Liver (tissue), 9 donors: ENCODE results near the gene SP7. TPM values are rescaled to one million over a fixed set of nuclear protein-coding genes. Genes with fewer than 3 reads are reported as not detected.

Experiments used
- DNase-seq: peaks from one replicate; pipeline ENCODE4 v3.0.0-alpha.2; 2017; ENCODE audit warnings: low spot score
- H3K27ac ChIP-seq, 2 donors: one replicate each; pipeline ENCODE4 v1.7.0; 2013; ENCODE audit warnings: inconsistent platforms in 2 of 2, low read length in 2 of 2, control low read depth in 1 of 2, low read depth in 1 of 2, mild to moderate bottlenecking in 1 of 2
- H3K27me3 ChIP-seq, 4 donors: one replicate each; pipeline versions ENCODE4 v1.6.1 to v1.7.0; 2013; ENCODE audit warnings: low read length in 3 of 4, inconsistent platforms in 1 of 4, mild to moderate bottlenecking in 1 of 4, moderate library complexity in 1 of 4; ENCODE audit not compliant: control insufficient read depth in 4 of 4, insufficient read depth in 4 of 4
- H3K36me3 ChIP-seq, 4 donors: one replicate each; pipeline versions ENCODE4 v1.6.1 to v1.7.0; 2013; ENCODE audit warnings: low read length in 3 of 4, mild to moderate bottlenecking in 3 of 4, low read depth in 1 of 4, moderate library complexity in 1 of 4; ENCODE audit not compliant: control insufficient read depth in 4 of 4, insufficient read depth in 3 of 4
- H3K4me1 ChIP-seq, 4 donors: one replicate each; pipeline versions ENCODE4 v1.6.1 to v1.7.0; 2013; ENCODE audit warnings: low read length in 3 of 4, mild to moderate bottlenecking in 3 of 4, moderate library complexity in 1 of 4; ENCODE audit not compliant: control insufficient read depth in 4 of 4, insufficient read depth in 4 of 4
- H3K4me3 ChIP-seq, 3 donors: one replicate each; pipeline versions ENCODE4 v1.6.1 to v1.7.0; 2013; ENCODE audit warnings: low read length in 3 of 3, control low read depth in 1 of 3, low read depth in 1 of 3, mild to moderate bottlenecking in 1 of 3
- H3K9ac ChIP-seq, 2 donors: one replicate each; pipeline ENCODE4 v1.7.0; 2013; ENCODE audit warnings: low read length in 2 of 2, mild to moderate bottlenecking in 2 of 2, moderate library complexity in 2 of 2, control low read depth in 1 of 2, low read depth in 1 of 2
- H3K9me3 ChIP-seq, 4 donors: one replicate each; pipeline versions ENCODE4 v1.6.1 to v1.7.0; 2013; ENCODE audit warnings: low read length in 3 of 4; ENCODE audit not compliant: control insufficient read depth in 4 of 4
- FOXA1 ChIP-seq: IDR thresholded peaks from 2 replicates; pipeline ENCODE4 v1.6.1; 2016; ENCODE audit warnings: antibody characterized with exemption
- FOXA2 ChIP-seq: IDR thresholded peaks from 2 replicates; pipeline ENCODE4 v1.6.1; 2016; ENCODE audit warnings: antibody characterized with exemption
- GABPA ChIP-seq, 2 donors: IDR thresholded peaks in 1 of 2; conservative IDR thresholded peaks in 1 of 2; 2 replicates each; pipeline ENCODE4 v1.6.1; 2016; ENCODE audit warnings: antibody characterized with exemption in 2 of 2, mild to moderate bottlenecking in 1 of 2, moderate library complexity in 1 of 2
- HNF4A ChIP-seq, 2 donors: conservative IDR thresholded peaks; 2 replicates each; pipeline ENCODE4 v1.6.1; 2016; ENCODE audit warnings: antibody characterized with exemption in 2 of 2, mild to moderate bottlenecking in 2 of 2
- HNF4G ChIP-seq: IDR thresholded peaks from 2 replicates; pipeline ENCODE4 v1.6.1; 2016; ENCODE audit warnings: antibody characterized with exemption
- JUND ChIP-seq, 2 donors: IDR thresholded peaks; 2 replicates each; pipeline ENCODE4 v1.6.1; 2016; ENCODE audit warnings: antibody characterized with exemption in 2 of 2
- NR2F2 ChIP-seq: IDR thresholded peaks from 2 replicates; pipeline ENCODE4 v1.6.1; 2016; ENCODE audit warnings: antibody characterized with exemption
- RAD21 ChIP-seq, 2 donors: IDR thresholded peaks; 2 replicates each; pipeline ENCODE4 v1.6.1; 2016; ENCODE audit warnings: antibody characterized with exemption in 2 of 2, mild to moderate bottlenecking in 2 of 2
- RXRA ChIP-seq, 2 donors: IDR thresholded peaks; 2 replicates each; pipeline ENCODE4 v1.6.1; 2017 to 2018; ENCODE audit warnings: antibody characterized with exemption in 2 of 2, mild to moderate bottlenecking in 1 of 2
- SP1 ChIP-seq: IDR thresholded peaks from 2 replicates; pipeline ENCODE4 v1.6.1; 2018; ENCODE audit warnings: antibody characterized with exemption, mild to moderate bottlenecking
- YY1 ChIP-seq: IDR thresholded peaks from 2 replicates; pipeline ENCODE4 v1.6.1; 2016; ENCODE audit warnings: antibody characterized with exemption, mild to moderate bottlenecking
- WGBS: extraction: QIAGEN DNeasy Blood & Tissue Kit; methylation state at CpG from one replicate; pipeline ENCODE4 v1.1.7; 2013; 5-methylcytosine and 5-hydroxymethylcytosine counted together
- polyA plus RNA-seq, 2 donors: library from polyadenylated mRNA; stranded (reverse) in 1 of 2; unstranded in 1 of 2; fragments of 200-250 nt in 1 of 2; fragments of >200 nt in 1 of 2; fragmentation: Nextera tagmentation in 1 of 2; extraction: Ambion mirVana in 1 of 2; gene quantifications; one replicate each; pipeline versions ENCODE4 v1.2.1 to v1.2.3, GENCODE V29; 2013 to 2015
- total RNA-seq, 2 donors: library from RNA; depleted of rRNA; stranded (reverse); fragments of >200 nt; gene quantifications; one replicate each; pipeline ENCODE4 v1.2.3, GENCODE V29; 2014
- TF ChIP-seq, protein P1 (sequence below): IDR thresholded peaks from 2 replicates; pipeline ENCODE4 v1.6.1; 2016; ENCODE audit warnings: antibody characterized with exemption, mild to moderate bottlenecking
- TF ChIP-seq, protein P2 (sequence below): IDR thresholded peaks from 2 replicates; pipeline ENCODE4 v1.6.1; 2016; ENCODE audit warnings: antibody characterized with exemption
- TF ChIP-seq, protein P3 (sequence below): IDR thresholded peaks from 2 replicates; pipeline ENCODE4 v1.6.1; 2016; ENCODE audit warnings: antibody characterized with exemption
- donor health status: healthy.
- donor health status: healthy.
- donor health status: healthy.
- donor health status: healthy.
- donor health status: healthy.

SP7 gene
- total and polyA plus RNA-seq, 4 donors: not detected

DNA sequence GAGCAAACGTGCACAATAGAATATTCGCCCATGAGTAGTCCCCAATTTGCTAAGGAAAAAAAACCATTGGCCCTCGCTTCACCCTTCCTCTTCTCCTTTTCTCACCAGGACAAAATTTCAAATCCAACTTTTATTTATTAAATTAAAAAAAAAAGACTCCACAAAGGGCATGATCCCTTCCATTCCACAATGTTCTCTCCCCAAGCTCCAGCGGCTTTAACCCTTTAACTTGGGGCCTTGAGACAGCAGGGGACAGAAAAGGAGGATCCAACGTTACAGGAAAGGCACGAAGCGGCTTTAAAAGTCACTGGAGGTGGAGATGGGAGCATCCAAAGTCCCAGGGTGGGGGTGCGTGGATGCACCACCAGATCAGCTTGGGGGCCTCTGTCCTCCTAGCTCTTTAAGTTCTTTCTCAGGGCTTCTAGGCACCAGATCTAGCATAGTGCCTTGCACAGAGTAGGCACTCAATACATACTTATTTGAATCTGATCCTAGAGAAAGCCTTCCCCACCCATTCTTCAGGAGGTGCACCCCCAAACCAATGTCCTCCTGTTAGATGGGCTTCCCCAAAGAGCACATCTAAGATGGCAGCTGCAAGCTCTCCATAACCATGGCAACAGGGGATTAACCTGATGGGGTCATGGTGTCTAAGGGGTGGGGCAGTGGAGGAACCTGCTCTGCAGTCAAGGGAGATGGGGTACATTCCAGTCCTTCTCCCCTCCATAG is 9.5 kb downstream of the SP7 start:
- Histone ChIP-seq H3K27me3 (no peaks in the 10 kb centered on the region), H3K4me1 (peaks cover 0 to 25% (median 15%) of the 10 kb centered on the region in 4 donors), H3K9me3 (no peaks in the 10 kb centered on the region), H3K36me3 (no peaks in the 10 kb centered on the region), H3K9ac (no peak overlapping the region), H3K27ac (no peak overlapping the region), H3K4me3 (no peak overlapping the region)
- DNase-seq: no peak
- TF ChIP-seq FOXA1 (no peak), NR2F2 (no peak), SP1 (no peak), YY1 (no peak), RXRA (IDR thresholded peaks at IDR 0.05) (no peak), GABPA (IDR thresholded peaks at IDR 0.05 in 1 of 2, conservative IDR thresholded peaks at IDR 0.05 in 1 of 2) (no peak), JUND (IDR thresholded peaks at IDR 0.05) (no peak), RAD21 (IDR thresholded peaks at IDR 0.05) (no peak)
- TF ChIP-seq, protein P1, sequence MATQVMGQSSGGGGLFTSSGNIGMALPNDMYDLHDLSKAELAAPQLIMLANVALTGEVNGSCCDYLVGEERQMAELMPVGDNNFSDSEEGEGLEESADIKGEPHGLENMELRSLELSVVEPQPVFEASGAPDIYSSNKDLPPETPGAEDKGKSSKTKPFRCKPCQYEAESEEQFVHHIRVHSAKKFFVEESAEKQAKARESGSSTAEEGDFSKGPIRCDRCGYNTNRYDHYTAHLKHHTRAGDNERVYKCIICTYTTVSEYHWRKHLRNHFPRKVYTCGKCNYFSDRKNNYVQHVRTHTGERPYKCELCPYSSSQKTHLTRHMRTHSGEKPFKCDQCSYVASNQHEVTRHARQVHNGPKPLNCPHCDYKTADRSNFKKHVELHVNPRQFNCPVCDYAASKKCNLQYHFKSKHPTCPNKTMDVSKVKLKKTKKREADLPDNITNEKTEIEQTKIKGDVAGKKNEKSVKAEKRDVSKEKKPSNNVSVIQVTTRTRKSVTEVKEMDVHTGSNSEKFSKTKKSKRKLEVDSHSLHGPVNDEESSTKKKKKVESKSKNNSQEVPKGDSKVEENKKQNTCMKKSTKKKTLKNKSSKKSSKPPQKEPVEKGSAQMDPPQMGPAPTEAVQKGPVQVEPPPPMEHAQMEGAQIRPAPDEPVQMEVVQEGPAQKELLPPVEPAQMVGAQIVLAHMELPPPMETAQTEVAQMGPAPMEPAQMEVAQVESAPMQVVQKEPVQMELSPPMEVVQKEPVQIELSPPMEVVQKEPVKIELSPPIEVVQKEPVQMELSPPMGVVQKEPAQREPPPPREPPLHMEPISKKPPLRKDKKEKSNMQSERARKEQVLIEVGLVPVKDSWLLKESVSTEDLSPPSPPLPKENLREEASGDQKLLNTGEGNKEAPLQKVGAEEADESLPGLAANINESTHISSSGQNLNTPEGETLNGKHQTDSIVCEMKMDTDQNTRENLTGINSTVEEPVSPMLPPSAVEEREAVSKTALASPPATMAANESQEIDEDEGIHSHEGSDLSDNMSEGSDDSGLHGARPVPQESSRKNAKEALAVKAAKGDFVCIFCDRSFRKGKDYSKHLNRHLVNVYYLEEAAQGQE: no peak
- WGBS: 85% methylated on average over 8 of the region's 8 CpGs

DNA sequence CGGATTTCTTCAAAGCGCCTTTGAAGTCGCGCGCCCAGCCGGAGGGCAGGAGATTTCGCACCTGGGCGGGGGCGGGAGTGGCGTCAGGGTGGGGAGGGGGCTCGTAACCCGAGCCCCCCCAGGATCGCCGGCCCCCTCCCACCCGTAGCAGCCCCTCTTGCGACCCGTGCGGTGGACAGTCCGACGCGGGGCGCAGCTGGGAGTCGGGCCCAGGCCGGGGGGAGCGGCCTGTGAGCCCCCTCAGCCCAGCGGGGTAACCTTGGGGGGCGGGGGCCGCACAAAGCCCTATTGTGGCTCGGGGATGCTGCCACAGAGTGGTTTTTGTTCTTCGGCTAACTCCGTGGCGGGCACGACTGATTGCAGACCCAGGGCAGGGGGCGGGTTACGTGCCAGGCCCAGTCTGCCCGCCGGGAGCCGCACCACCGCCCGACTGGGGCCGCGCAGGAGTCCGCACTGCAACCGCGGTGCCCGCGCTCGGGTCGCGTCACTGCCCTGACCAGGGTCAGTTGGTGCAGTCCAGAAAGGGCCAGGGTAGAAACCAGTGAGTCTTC is 10.6 kb downstream of the SP7 start:
- no peak for DNase-seq
- peak overlapping the region in 2 of 3 donors; percentile 56 to 73 for H3K4me3 ChIP-seq
- H3K9ac ChIP-seq: no peak overlapping the region
- no peaks in the 10 kb centered on the region for H3K27me3 ChIP-seq
- peak overlapping the region; percentile 81 to 94 for H3K27ac ChIP-seq
- WGBS: 1% methylated on average over 50 of the region's 50 CpGs
- H3K9me3 ChIP-seq: no peaks in the 10 kb centered on the region
- peaks cover under 1 to 31% (median 19%) of the 10 kb centered on the region in 4 donors for H3K4me1 ChIP-seq
- H3K36me3 ChIP-seq: no peaks in the 10 kb centered on the region
- TF ChIP-seq FOXA2: no peak
- no peak for TF ChIP-seq YY1
- no peak for TF ChIP-seq RXRA (IDR thresholded peaks at IDR 0.05)
- TF ChIP-seq HNF4A (conservative IDR thresholded peaks at IDR 0.05): no peak
- TF ChIP-seq, protein P2, sequence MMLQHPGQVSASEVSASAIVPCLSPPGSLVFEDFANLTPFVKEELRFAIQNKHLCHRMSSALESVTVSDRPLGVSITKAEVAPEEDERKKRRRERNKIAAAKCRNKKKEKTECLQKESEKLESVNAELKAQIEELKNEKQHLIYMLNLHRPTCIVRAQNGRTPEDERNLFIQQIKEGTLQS: no peak
- TF ChIP-seq, protein P3, sequence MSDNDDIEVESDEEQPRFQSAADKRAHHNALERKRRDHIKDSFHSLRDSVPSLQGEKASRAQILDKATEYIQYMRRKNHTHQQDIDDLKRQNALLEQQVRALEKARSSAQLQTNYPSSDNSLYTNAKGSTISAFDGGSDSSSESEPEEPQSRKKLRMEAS: no peak
- TF ChIP-seq HNF4G: no peak
- TF ChIP-seq NR2F2: no peak
- TF ChIP-seq, protein P1: no peak
- TF ChIP-seq GABPA (IDR thresholded peaks at IDR 0.05 in 1 of 2, conservative IDR thresholded peaks at IDR 0.05 in 1 of 2): no peak
